Measurements from ENCODE around the gene ICAM2.

The ICAM2 gene

DNA sequence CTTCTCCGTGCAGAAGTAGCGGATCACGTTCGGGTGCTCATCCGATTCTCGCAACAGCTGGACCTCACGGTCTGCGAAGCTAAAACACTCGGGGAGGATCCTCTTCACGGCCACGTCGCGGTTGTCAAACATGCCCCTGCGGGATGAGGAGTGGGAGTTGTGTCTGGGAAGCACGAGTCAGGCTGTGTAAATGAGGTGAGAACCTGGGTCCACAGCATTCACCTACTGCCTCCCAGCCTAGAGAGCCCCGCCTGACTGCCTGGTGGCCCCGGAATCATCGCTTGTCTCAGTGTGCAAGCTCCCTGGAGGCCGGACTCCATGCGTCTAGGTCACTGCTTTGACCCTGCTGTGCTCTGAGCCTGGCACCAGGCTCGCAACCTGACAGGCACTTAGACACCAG is 33.9 kb upstream of the ICAM2 start:
- Histone ChIP-seq H3K27me3 (ENCODE audit: insufficient read depth, low read depth, severe bottlenecking) (no peaks in the 10 kb centered on the region), H3K4me3 (ENCODE audit: low read depth, low read length) (no peak overlapping the region), H3K9me3 (ENCODE audit: severe bottlenecking) (no peaks in the 10 kb centered on the region), H3K27ac (no peak overlapping the region), H3K36me3 (peaks cover 72% of the 10 kb centered on the region)
- DNase-seq, result no peak
- TF ChIP-seq, protein P1, sequence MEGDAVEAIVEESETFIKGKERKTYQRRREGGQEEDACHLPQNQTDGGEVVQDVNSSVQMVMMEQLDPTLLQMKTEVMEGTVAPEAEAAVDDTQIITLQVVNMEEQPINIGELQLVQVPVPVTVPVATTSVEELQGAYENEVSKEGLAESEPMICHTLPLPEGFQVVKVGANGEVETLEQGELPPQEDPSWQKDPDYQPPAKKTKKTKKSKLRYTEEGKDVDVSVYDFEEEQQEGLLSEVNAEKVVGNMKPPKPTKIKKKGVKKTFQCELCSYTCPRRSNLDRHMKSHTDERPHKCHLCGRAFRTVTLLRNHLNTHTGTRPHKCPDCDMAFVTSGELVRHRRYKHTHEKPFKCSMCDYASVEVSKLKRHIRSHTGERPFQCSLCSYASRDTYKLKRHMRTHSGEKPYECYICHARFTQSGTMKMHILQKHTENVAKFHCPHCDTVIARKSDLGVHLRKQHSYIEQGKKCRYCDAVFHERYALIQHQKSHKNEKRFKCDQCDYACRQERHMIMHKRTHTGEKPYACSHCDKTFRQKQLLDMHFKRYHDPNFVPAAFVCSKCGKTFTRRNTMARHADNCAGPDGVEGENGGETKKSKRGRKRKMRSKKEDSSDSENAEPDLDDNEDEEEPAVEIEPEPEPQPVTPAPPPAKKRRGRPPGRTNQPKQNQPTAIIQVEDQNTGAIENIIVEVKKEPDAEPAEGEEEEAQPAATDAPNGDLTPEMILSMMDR (IDR thresholded peaks at IDR 0.05; ENCODE audit: low read depth, low read length), result no peak

DNA sequence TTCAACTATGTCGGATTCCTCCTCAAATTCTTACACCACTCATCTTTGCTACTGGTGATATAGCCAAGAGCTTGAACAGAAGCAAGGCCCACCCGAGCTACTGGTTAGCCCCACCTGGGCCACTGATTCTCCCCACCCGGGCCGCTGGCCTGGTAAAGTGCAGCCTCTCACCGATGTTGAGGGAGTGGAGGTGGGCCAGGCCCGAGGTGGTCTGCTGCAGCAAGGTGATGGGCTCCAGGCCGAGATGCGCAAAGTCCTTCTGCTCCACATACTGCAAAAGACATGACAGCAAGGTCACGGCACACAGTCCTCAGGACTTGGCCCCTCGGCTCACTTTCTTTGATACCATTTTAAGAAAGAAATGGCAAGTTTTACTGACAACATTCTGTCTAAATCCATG is 32.7 kb upstream of the ICAM2 start:
- Histone ChIP-seq H3K9me3 (ENCODE audit: severe bottlenecking) (no peaks in the 10 kb centered on the region), H3K27ac (no peak overlapping the region), H3K27me3 (ENCODE audit: insufficient read depth, low read depth, severe bottlenecking) (no peaks in the 10 kb centered on the region), H3K36me3 (peaks cover 77% of the 10 kb centered on the region), H3K4me3 (ENCODE audit: low read depth, low read length) (no peak overlapping the region)
- TF ChIP-seq, protein P1 (IDR thresholded peaks at IDR 0.05; ENCODE audit: low read depth, low read length), result no peak
- DNase-seq, result no peak

DNA sequence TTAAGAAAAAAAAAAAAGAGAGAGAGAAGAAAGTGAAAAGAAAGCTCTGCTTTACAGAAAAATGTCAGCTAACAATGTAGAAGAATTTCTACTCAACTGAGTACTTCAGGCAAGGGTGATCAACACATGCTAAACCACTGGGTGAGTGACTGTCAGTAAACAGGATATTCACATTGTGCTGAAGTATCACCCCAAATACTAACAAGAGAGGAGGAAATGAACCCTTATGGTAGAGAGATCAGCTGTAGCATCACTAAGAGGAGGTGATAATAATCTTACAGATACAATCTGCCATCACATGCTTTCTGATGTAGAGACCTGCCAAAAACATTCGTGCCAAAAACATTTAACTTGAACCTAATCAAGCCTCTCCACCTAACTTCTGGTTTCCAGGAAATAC is 30.7 kb upstream of the ICAM2 start:
- H3K4me3 ChIP-seq (ENCODE audit: low read depth, low read length), result no peak overlapping the region
- H3K27me3 ChIP-seq (ENCODE audit: insufficient read depth, low read depth, severe bottlenecking), result no peaks in the 10 kb centered on the region
- H3K27ac ChIP-seq, result no peak overlapping the region
- no peak for DNase-seq
- TF ChIP-seq, protein P1 (IDR thresholded peaks at IDR 0.05; ENCODE audit: low read depth, low read length), result no peak
- H3K9me3 ChIP-seq (ENCODE audit: severe bottlenecking), result no peaks in the 10 kb centered on the region
- peaks cover 79% of the 10 kb centered on the region for H3K36me3 ChIP-seq

DNA sequence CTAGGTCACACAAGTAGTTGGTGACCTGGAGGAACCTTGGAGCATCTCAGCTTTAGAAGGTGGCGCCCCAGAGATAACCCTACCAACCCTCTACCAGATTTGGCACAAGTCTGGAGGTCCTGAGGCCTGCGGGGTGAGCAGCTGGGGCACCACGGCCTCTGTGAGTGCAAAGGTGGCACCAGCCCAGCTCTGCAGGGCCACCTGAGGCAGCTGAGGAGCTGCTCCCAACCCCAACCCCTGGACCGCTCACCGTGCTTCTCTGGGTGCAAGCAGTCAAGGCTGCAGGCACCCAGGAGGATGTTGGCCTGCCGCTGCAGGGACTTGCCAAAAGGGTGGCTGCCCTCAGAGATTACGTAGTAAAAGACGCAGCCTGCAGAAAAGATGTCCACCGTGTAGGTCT is 28.4 kb upstream of the ICAM2 start:
- Histone ChIP-seq H3K27ac (no peak overlapping the region), H3K4me3 (ENCODE audit: low read depth, low read length) (no peak overlapping the region), H3K27me3 (ENCODE audit: insufficient read depth, low read depth, severe bottlenecking) (no peaks in the 10 kb centered on the region), H3K36me3 (peaks cover 79% of the 10 kb centered on the region), H3K9me3 (ENCODE audit: severe bottlenecking) (no peaks in the 10 kb centered on the region)
- no peak for DNase-seq
- TF ChIP-seq, protein P1 (IDR thresholded peaks at IDR 0.05; ENCODE audit: low read depth, low read length), result no peak

DNA sequence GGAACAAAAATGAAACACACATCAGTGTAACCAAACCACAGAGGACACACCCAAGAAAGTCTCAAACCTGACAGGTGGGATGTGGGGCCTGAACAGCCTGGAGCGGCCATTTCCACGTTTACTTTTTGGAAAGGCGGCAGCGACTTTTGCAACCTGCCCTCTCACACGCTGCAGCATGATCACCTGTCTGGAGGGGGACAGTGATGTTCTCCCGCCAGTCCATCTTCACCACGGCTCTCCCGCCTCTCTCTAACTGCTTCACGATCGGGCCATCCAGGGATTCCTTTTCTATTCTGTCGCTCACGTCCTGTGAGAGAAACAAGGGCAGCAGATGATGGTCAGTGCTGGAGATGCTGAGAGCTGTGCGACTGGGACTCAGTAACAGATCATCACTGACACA is 24.7 kb upstream of the ICAM2 start:
- Histone ChIP-seq H3K27ac (no peak overlapping the region), H3K27me3 (ENCODE audit: insufficient read depth, low read depth, severe bottlenecking) (no peaks in the 10 kb centered on the region), H3K9me3 (ENCODE audit: severe bottlenecking) (no peaks in the 10 kb centered on the region), H3K36me3 (peaks cover 77% of the 10 kb centered on the region), H3K4me3 (ENCODE audit: low read depth, low read length) (no peak overlapping the region)
- TF ChIP-seq, protein P1 (IDR thresholded peaks at IDR 0.05; ENCODE audit: low read depth, low read length), result no peak
- no peak for DNase-seq

DNA sequence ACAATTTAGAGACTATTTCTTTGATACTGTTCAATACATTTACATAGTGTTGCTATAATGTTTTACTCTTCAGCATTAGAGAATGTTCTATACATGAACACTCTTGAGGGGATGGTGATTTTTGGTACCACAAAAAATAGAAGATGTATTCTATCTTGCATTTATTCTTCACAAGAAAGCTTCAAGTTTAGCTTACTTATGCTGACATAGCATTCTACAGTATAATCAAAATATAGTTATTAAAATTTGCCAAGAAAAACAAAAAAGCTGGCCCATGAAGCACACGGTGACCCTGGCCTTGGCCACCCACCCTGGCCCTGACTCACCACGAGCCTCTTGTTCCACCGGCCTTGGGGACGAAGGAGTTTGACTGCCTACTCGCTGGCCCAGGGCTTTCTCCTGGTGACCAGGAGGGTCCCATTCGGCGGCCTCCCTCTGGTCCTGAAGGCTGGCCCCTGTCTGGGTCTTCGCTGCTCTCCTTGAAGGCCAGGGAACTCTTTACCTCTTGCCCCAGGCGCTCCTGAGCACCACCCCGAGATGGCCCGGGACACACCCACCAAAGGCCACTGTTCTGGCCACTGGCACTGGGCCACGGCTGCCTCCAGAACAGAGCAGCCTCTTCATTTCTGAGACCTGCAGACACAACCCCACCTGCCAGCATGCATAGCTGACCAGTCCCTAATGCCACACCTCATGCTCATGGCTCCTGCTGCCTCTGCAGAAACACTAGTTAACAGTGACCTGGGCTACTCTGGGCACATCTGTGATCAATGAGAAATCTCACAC is 22.5 kb upstream of the ICAM2 start:
- DNase-seq, result no peak
- H3K27me3 ChIP-seq (ENCODE audit: insufficient read depth, low read depth, severe bottlenecking), result no peaks in the 10 kb centered on the region
- H3K9me3 ChIP-seq (ENCODE audit: severe bottlenecking), result no peaks in the 10 kb centered on the region
- H3K27ac ChIP-seq, result no peak overlapping the region
- TF ChIP-seq, protein P1 (IDR thresholded peaks at IDR 0.05; ENCODE audit: low read depth, low read length), result no peak
- peaks cover 59% of the 10 kb centered on the region for H3K36me3 ChIP-seq
- no peak overlapping the region for H3K4me3 ChIP-seq (ENCODE audit: low read depth, low read length)

Measured in WERI-Rb-1 (cell line).